ENCODE measurements around the gene TEDDM1. TPM values are rescaled to one million over a fixed set of nuclear protein-coding genes. Genes with fewer than 3 reads are reported as not detected.
A peak's percentile ranks its signal among the peaks of the same experiment; 100 is the strongest.

TEDDM1 gene
- total RNA-seq, 4 donors from 2014 or later, result not detected

DNA sequence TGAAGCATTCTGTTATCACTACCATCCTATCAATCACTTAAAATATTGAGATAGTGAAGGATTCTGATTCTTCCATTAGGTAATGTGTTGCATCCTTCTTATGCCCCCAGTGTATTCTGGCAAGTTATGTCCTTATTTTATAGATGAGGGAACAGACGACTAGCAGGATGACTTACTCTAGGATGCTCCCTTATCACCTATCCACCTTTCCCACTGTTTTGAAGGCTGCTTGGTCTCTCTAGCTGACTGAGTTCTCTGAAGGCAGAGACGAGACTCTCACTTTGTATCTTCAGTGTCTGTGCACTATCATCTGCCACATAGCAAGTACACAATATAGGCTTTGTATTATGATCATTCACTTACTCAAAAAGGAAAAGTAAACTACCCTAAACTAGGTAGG is 12.9 kb downstream of the TEDDM1 start:
- Histone ChIP-seq H3K9me3 (no peaks in the 10 kb centered on the region), H3K4me3 (peak overlapping the region; percentile 67 to 100 (median 94)), H3K4me1 (peaks cover 0 to 59% (median 12%) of the 10 kb centered on the region in 4 donors), H3K27ac (peak overlapping the region; percentile 93 to 99 (median 97)), H3K27me3 (no peaks in the 10 kb centered on the region), H3K36me3 (peaks cover 20 to 85% (median 40%) of the 10 kb centered on the region in 3 donors)
- TF ChIP-seq POLR2A (IDR thresholded peaks at IDR 0.05) (no peak), EP300 (IDR thresholded peaks at IDR 0.05) (peak in 1 of 2 donors; percentile 74), CTCF (IDR thresholded peaks at IDR 0.05) (no peak)
- DNase-seq (ENCODE audit: low spot score in 2 of 2), result no peak
- WGBS, 2 donors, result 68 to 70% methylated on average over 2 of the region's 2 CpGs

- peaks cover 20 to 91% (median 40%) of the 10 kb centered on the region in 3 donors for H3K36me3 ChIP-seq
- WGBS, 2 donors, result 92 to 96% methylated on average over 5 of the region's 5 CpGs
- peaks cover 0 to 56% (median 11%) of the 10 kb centered on the region in 4 donors for H3K4me1 ChIP-seq
- peak overlapping the region; percentile 23 to 99 (median 78) for H3K4me3 ChIP-seq
- no peak for DNase-seq (ENCODE audit: low spot score in 2 of 2)
- H3K27ac ChIP-seq, result peak overlapping the region; percentile 93 to 99 (median 97)
- no peaks in the 10 kb centered on the region for H3K9me3 ChIP-seq
- no peaks in the 10 kb centered on the region for H3K27me3 ChIP-seq
- TF ChIP-seq EP300 (IDR thresholded peaks at IDR 0.05) (peak in 1 of 2 donors; percentile 3), POLR2A (IDR thresholded peaks at IDR 0.05) (no peak), CTCF (IDR thresholded peaks at IDR 0.05) (no peak)
These were observed 13.5 kb downstream of the TEDDM1 start for GRCh38 chr1:182386980-182387379.

DNA sequence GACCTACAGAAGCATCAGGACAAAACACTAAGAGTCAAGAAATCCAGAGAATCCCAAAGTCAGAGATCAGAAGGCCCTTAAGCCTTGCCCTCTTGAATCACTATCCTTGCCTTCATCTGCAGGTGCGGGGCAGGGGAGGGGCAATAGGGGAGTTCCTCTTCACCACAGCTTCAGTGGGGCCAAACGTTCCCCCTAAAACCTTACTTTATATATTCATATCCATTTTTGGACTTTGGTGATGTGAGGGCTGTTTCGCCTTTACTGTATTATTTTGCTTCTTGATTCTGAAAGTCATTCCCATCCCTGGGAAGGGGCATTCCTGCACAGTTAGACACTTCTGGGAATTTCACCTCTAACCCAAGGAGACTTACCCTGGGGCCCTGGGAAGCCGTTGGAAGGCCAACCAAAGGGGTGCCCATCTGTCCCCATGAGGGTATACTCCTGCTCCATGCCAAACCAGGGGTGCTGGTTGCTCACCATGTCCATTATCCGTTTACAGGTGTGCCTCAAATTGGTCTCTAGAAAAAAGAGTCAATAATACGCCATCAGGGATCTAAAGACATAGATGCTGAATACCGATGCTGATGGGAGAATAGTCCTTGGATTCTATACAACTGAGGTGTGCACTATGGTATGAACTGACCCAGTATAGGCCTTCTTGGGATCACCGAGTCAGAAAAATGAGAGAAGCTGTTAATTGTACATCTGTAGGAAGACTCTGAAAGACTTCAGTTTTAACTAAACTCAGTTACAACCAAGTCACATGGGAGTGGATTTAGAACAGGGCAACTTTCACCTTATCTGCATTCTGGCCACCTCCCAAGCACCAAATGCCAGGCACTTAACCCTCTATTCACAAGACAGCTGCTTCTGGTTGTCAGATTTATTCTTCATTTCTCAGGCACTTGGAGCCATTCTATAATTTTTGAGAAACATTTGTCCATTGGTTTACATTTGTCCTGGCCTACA is 14.3 kb downstream of the TEDDM1 start:
- Histone ChIP-seq H3K9me3 (no peaks in the 10 kb centered on the region), H3K36me3 (peaks cover 20 to 99% (median 40%) of the 10 kb centered on the region in 3 donors), H3K4me1 (peaks cover 0 to 56% (median 11%) of the 10 kb centered on the region in 4 donors), H3K4me3 (peak overlapping the region; percentile 23 to 99 (median 78)), H3K27me3 (no peaks in the 10 kb centered on the region), H3K27ac (peak overlapping the region; percentile 93 to 99 (median 97))
- no peak for TF ChIP-seq POLR2A (IDR thresholded peaks at IDR 0.05)
- peak in 1 of 2 donors; percentile 49 for TF ChIP-seq EP300 (IDR thresholded peaks at IDR 0.05)
- DNase-seq (ENCODE audit: low spot score in 2 of 2), result peak in 1 of 2 donors; percentile 32
- WGBS, 2 donors, result 92 to 93% methylated on average over 8 of the region's 8 CpGs

- WGBS, 2 donors, result 92 to 95% methylated on average over 19 of the region's 19 CpGs
- peak overlapping the region in 3 of 4 donors; percentile 46 to 99 (median 98) for H3K27ac ChIP-seq
- no peak overlapping the region for H3K4me3 ChIP-seq
These were observed 16.0 kb downstream of the TEDDM1 start for GRCh38 chr1:182384387-182384960.

More at GRCh38 chr1:182384387-182384960, 16.0 kb downstream of the TEDDM1 start:
- TF ChIP-seq POLR2A (IDR thresholded peaks at IDR 0.05) (peak in 1 of 2 donors; percentile 16), EP300 (IDR thresholded peaks at IDR 0.05) (peak in 1 of 2 donors; percentile 68), CTCF (IDR thresholded peaks at IDR 0.05) (no peak)
- H3K4me1 ChIP-seq, result peaks cover 0 to 68% (median 11%) of the 10 kb centered on the region in 4 donors
- H3K27me3 ChIP-seq, result no peaks in the 10 kb centered on the region
- DNase-seq (ENCODE audit: low spot score in 2 of 2), result peak; percentile 36 to 53
- H3K36me3 ChIP-seq, result peaks cover 20 to 87% (median 38%) of the 10 kb centered on the region in 3 donors
- H3K9me3 ChIP-seq, result no peaks in the 10 kb centered on the region
